LNCAP (cell line): ENCODE data around the gene SAMD14.

ENCODE experiments used
- CTCF ChIP-seq: fragments of 450-650 bp; IDR thresholded peaks from 2 replicates; pipeline ENCODE4 v1.5.1; 2017; ENCODE audit warnings: mild to moderate bottlenecking

SAMD14 gene

DNA sequence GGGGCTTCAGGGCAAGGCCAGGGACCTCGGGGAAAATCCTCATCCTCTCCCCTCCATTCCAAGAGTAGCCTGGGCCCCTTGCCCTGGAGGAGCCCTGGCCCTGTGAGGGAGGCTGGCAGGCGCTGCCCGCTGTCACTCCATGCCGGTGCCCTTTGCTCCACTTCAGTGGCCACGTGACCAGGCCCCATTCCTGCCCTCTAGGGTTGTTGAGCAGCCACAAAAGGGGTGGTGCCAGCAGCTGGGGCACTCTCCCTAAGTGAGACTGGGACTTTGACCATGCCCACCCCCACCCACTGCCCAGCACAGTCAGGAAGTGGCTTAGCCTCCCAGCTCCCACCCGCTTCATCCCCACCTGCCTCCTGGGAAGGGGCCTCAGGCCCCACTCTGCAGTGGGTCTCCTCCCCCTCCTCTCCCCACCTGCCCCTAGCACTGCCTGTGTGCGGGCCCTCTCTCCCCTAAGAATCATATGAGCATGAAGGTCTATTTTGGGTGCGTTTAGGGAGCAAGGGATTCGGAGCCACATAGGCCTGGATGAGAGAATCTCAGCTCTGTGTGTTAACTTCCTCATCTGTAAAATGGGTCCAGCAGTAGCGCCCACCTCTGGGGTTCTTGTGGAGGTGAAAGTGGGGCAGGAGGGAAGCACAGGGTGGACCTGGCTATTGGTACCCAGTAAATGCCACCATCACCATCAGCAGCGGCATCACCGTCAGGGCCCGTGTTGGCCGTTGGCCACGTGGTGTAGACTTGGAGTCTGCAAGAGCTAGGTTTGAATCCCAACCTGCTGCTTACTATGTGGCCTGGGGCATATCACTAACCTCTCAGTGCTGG, 27.6 kb downstream of the SAMD14 start:
- TF ChIP-seq CTCF, result no peak

- TF ChIP-seq CTCF, result no peak
These were observed 28.4 kb downstream of the SAMD14 start for GRCh38 chr17:50101346-50102163.

- TF ChIP-seq CTCF, result no peak
These were observed 29.0 kb downstream of the SAMD14 start for GRCh38 chr17:50100921-50101345.

DNA sequence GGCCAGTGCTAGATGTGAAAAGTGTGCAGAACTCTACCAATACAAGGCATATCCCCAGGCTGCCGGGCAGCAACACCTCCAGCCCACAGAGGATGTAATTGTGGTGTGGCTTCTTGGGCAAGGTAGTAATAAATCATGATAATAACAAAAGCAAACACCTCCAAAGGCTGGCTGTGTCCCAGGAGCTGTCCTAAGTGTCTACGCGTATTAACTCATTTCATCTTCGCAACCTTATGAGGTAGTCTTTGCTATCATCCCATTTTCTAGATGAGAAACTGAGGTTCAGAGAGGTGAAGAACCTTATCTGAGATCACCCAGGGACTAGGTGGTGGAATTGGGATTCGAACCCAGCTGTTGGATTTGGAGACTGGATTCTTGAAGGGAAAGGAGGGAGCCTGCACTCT, 29.5 kb downstream of the SAMD14 start:
- no peak for TF ChIP-seq CTCF

GRCh38 chr17:50099003-50099402, 31.0 kb downstream of the SAMD14 start:
- TF ChIP-seq CTCF, result no peak

GRCh38 chr17:50098583-50098982, 31.4 kb downstream of the SAMD14 start:
- no peak for TF ChIP-seq CTCF

- TF ChIP-seq CTCF, result no peak
These were observed 32.0 kb downstream of the SAMD14 start for GRCh38 chr17:50097926-50098325.
